OCI-LY1 (cell line): ENCODE results near the gene GLMN.

Experiments
- H2AFZ ChIP-seq: fragments of 200-600 bp; sonication (generic), shearing (Covaris generic); 2 replicates; pipeline ENCODE4 v1.6.0; 2014; ENCODE audit warnings: antibody characterized with exemption, mild to moderate bottlenecking, low read length
- H3F3A ChIP-seq: fragments of 200-600 bp; sonication (generic), shearing (Covaris generic); 2 replicates; pipeline ENCODE4 v1.6.0; 2014; ENCODE audit warnings: mild to moderate bottlenecking, antibody characterized with exemption, low read length, moderate library complexity; ENCODE audit not compliant: insufficient read depth
- H3K27ac ChIP-seq: fragments of 200-600 bp; sonication (generic); 2 replicates; pipeline ENCODE4 v1.5.1; 2014; ENCODE audit warnings: low read length, mixed run types, mild to moderate bottlenecking, low read depth; ENCODE audit not compliant: poor library complexity, severe bottlenecking
- H3K27me3 ChIP-seq: fragments of 200-600 bp; sonication (generic); 2 replicates; pipeline ENCODE4 v1.6.0; 2014; ENCODE audit warnings: antibody characterized with exemption, mild to moderate bottlenecking, low read length, moderate library complexity; ENCODE audit not compliant: insufficient read depth
- H3K36me3 ChIP-seq: fragments of 200-600 bp; sonication (generic); 2 replicates; pipeline ENCODE4 v1.6.1; 2014; ENCODE audit warnings: mild to moderate bottlenecking, antibody characterized with exemption, low read length, moderate library complexity, mixed read lengths; ENCODE audit not compliant: insufficient read depth
- H3K4me1 ChIP-seq: fragments of 200-600 bp; sonication (generic); 2 replicates; pipeline ENCODE4 v1.5.1; 2014; ENCODE audit warnings: mild to moderate bottlenecking, low read length, moderate library complexity; ENCODE audit not compliant: insufficient read depth, severe bottlenecking
- H3K4me2 ChIP-seq: fragments of 200-600 bp; sonication (generic), shearing (Covaris generic); 2 replicates; pipeline ENCODE4 v1.6.1; 2014; ENCODE audit warnings: low read length
- H3K4me3 ChIP-seq: fragments of 200-600 bp; sonication (generic); 2 replicates; pipeline ENCODE4 v1.5.1; 2014; ENCODE audit warnings: low read length, low read depth, mild to moderate bottlenecking, mixed read lengths; ENCODE audit not compliant: poor library complexity, severe bottlenecking
- H3K79me2 ChIP-seq: fragments of 200-600 bp; shearing (Covaris generic); 2 replicates; pipeline ENCODE4 v1.6.1; 2016; ENCODE audit warnings: mixed run types, low read length, mixed read lengths; ENCODE audit not compliant: insufficient read depth
- H3K9ac ChIP-seq: fragments of 200-600 bp; sonication (generic), shearing (Covaris generic); 2 replicates; pipeline ENCODE4 v1.6.1; 2014; ENCODE audit warnings: mild to moderate bottlenecking, low read length, mixed read lengths
- H3K9me2 ChIP-seq: fragments of 200-600 bp; sonication (generic), shearing (Covaris generic); 2 replicates; pipeline ENCODE4 v1.6.1; 2014; ENCODE audit warnings: low read depth, mild to moderate bottlenecking, low read length, mixed read lengths
- H3K9me3 ChIP-seq: fragments of 200-600 bp; shearing (Covaris generic); 2 replicates; pipeline ENCODE4 v1.6.1; 2014; ENCODE audit warnings: low read length, mixed read lengths
- H4K20me1 ChIP-seq: fragments of 200-600 bp; sonication (generic), shearing (Covaris generic); 2 replicates; pipeline ENCODE4 v1.6.0; 2016; ENCODE audit warnings: mild to moderate bottlenecking, low read length; ENCODE audit not compliant: insufficient read depth
- CTCF ChIP-seq: fragments of 200-600 bp; sonication (generic), shearing (Covaris generic); IDR thresholded peaks from 2 replicates; pipeline ENCODE4 v1.5.1; 2017; ENCODE audit warnings: mild to moderate bottlenecking, antibody characterized with exemption, low read length, moderate library complexity, mixed read lengths
- EZH2 ChIP-seq: fragments of 200-600 bp; sonication (generic), shearing (Covaris generic); IDR thresholded peaks from 2 replicates; pipeline ENCODE4 v1.8.0; 2017; ENCODE audit warnings: borderline replicate concordance, mixed run types, mild to moderate bottlenecking, antibody characterized with exemption, low read length, moderate library complexity, mixed read lengths

The GLMN gene

DNA sequence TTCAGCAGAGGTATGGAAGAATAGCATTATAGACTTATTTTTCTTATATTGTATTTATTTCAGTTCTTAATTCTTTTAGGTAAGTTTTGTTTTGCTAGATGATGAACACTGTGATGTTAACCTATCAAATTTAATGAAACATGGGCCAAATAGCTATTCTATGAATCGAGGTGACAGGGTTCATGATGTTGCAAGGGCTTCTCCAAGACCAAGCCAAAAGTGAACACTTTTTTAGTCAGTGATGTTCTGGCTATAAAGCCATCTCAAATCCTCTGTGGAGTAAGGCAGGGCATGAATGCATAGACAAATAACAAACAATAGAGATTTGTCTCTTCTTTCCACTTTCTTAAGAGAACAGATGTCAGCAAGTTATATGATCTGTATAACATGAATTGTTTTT lies 54.4 kb downstream of the GLMN start:
- Histone ChIP-seq H4K20me1 (no peaks in the 10 kb centered on the region), H3K27me3 (no peaks in the 10 kb centered on the region), H3F3A (no peaks in the 10 kb centered on the region), H3K79me2 (no peaks in the 10 kb centered on the region), H3K9ac (no peak overlapping the region), H3K27ac (no peak overlapping the region), H3K9me2 (no peaks in the 10 kb centered on the region), H3K36me3 (peaks cover 15% of the 10 kb centered on the region; the same call in 1 of the 2 replicates), H3K4me2 (no peak overlapping the region), H3K4me3 (no peak overlapping the region), H3K9me3 (no peaks in the 10 kb centered on the region), H2AFZ (no peak overlapping the region), H3K4me1 (no peaks in the 10 kb centered on the region)
- TF ChIP-seq CTCF (no peak), EZH2 (no peak)

DNA sequence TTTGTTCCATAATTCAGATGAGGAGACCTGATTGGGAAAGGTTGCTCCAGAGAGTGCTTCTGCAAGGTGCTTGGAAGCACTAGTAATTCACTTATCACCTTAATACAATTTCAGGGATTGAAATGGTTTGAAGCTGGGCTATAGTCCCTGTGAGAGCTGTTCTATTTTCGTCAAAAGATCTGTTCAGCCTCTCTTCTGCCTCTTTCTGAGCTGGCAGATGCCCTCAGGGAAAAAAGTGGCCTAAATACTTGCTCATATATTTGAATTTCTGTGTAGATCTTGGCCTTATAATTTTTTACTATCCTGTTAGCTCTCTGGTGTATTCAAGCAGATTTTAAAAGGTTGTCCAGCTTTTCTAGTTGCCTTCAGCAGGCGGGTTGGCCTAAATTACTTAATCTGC lies 58.8 kb downstream of the GLMN start:
- Histone ChIP-seq H2AFZ (no peak overlapping the region), H4K20me1 (no peaks in the 10 kb centered on the region), H3K36me3 (no peaks in the 10 kb centered on the region), H3K4me3 (no peak overlapping the region), H3K4me1 (no peaks in the 10 kb centered on the region), H3K27ac (no peak overlapping the region), H3K9me2 (no peaks in the 10 kb centered on the region), H3K27me3 (no peaks in the 10 kb centered on the region), H3K9me3 (no peaks in the 10 kb centered on the region), H3K4me2 (no peak overlapping the region), H3K9ac (no peak overlapping the region), H3K79me2 (no peaks in the 10 kb centered on the region), H3F3A (no peaks in the 10 kb centered on the region)
- no peak for TF ChIP-seq CTCF
- no peak for TF ChIP-seq EZH2

DNA sequence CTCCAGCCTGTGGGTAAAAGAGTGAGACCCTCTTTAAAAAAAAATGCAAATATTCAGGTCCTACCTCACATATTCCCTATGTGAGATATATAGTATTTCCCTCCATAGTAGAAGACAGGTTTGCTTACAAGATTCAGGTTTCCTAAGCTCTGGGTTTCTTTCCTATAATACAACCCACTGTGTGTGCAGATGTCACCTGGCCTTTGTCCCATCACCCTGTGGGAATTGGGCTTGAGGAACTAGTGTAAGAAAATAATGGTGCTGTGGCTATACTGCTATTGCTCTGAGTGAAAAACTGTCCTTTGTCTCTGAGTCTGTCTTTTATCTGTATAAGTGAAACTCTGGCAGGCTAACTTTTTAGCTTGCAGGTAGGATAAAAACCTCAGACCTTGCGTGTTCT lies 68.1 kb downstream of the GLMN start:
- Histone ChIP-seq H3K9ac (no peak overlapping the region), H3K4me3 (no peak overlapping the region), H3K4me1 (no peaks in the 10 kb centered on the region), H4K20me1 (no peaks in the 10 kb centered on the region), H3K9me2 (no peaks in the 10 kb centered on the region), H3K79me2 (no peaks in the 10 kb centered on the region), H3K36me3 (no peaks in the 10 kb centered on the region), H3K4me2 (no peak overlapping the region), H3K9me3 (no peaks in the 10 kb centered on the region), H3K27ac (no peak overlapping the region), H3K27me3 (no peaks in the 10 kb centered on the region), H2AFZ (no peak overlapping the region), H3F3A (no peaks in the 10 kb centered on the region)
- TF ChIP-seq EZH2: no peak
- no peak for TF ChIP-seq CTCF
